Activated naive CD4-positive, alpha-beta T cell treated with Interleukin-2 at 50 U/mL for 16 hours (primary cell): ENCODE data around the gene SHB.
"Not testable (repeated sequence)": the region's sequence is repeated elsewhere in the genome, so short reads cannot be mapped to it uniquely, and the experiment has no call there.

Source experiments
- DNase-seq: peaks from one replicate; pipeline ENCODE4 v3.0.0-alpha.2; 2020

SHB gene

DNA sequence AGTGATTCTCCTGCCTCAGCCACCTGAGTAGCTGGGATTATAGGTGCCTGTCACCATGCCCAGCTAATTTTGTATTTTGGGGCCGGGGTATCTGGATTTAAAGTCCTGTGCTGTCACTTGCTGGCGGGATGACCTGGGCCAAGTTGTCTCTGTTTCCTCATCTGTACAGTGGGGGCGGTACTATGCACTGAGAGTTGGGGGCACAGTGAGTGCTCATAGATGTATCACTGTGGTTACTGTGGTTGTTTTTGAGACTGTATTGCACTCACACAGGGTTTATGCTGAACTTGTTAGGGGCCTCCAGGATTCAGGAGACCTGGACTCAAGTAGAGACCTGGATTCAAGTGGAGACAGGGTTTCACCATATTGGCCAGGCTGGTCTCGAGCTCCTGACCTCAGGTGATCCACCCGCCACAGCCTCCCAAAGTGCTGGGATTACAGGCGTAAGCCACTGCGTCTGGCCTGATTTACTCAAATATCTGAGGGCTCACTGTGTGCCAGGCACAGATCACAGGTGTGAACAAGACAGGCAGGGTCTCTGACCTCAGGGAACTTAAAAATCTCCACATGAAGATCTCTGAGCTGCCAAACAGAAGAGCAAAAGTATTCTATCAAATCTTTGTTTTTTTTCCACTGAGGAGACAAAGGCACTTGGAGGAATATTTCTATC, 103.2 kb downstream of the SHB start:
- not testable (repeated sequence) for DNase-seq

DNA sequence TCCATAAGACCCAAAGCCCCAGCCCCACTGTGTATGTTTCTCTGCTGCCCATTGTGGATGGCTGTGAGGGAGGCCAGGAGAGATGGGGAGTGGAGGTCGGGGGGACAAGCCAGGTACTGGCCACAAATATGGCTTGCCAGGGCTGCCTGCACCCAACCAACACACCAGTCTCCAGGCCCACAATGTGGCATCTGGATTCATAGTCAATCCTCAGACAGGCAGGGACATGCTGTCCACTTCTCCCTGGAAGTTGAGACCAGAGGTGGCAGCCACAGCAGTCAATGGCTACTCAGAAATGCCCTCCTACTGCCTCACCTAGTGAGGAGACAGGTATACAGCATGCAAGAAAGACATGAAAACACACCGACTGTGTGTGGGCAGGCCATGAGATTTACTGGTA, 103.9 kb downstream of the SHB start:
- DNase-seq = no peak

DNA sequence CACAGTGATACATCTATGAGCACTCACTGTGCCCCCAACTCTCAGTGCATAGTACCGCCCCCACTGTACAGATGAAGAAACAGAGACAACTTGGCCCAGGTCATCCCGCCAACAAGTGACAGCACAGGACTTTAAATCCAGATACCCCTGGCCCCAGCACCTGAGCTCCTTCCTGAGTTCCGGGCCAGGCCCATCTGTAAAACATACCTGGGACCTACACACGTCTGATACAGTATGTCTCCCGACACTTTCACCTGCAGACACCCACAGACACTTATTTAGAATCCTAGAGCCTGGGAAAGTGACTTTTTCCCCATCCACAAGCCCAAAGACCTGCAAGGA, 104.3 kb downstream of the SHB start:
- no peak for DNase-seq

DNA sequence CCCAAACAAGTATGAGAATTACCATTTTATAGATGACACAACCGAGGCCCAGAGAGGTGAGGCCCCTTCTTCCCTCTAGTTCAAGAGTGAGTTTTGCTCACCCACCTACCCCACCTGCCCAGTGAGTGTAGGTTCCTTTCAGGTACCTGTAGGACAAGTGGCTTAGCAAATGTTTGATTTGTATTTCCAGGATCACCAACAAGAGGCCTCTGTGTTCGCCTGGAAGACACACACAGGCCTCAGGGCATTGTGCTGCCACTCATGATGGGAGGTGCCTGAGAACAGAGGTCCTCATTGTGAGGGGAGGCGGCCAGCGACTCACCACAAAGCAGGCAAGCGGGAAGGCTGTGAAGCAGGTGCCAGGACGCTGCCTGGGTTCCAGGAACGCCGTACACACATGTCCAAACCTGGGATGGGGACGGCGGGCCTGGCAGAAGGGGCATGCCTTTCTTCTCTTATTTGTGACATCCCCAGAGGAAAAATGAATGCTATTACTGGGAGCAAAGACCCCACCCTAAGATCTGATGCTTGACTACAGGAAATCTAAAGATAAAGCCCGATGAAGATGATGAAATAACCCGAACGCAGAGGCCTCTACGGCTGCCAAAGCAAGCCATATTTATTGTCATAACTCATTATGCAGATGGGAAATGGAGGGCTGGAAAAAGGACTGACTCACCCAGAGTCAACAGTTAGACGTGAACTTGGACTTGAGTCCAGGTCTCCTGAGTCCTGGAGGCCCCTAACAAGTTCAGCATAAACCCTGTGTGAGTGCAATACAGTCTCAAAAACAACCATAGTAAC, 104.9 kb downstream of the SHB start:
- no peak for DNase-seq

DNA sequence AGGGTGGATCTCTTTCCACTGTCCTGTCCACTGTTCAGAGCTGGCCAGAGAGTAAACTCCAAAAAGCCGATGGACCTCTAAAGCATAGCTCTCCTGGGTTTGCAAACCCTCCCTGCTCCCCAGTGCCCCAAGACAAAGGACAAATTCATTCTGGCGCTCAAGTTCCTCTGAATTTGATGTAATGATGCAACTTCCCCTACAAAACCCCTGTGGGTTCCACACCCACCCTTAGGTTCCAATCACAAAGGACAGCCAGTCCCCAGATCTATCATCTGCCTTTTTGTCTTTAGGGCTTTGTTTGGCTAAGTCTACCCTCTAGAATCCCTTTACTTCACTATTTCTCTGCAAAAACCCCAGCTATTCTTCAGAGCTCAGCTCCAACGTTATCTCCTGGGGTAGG, 107.7 kb downstream of the SHB start:
- no peak for DNase-seq

DNA sequence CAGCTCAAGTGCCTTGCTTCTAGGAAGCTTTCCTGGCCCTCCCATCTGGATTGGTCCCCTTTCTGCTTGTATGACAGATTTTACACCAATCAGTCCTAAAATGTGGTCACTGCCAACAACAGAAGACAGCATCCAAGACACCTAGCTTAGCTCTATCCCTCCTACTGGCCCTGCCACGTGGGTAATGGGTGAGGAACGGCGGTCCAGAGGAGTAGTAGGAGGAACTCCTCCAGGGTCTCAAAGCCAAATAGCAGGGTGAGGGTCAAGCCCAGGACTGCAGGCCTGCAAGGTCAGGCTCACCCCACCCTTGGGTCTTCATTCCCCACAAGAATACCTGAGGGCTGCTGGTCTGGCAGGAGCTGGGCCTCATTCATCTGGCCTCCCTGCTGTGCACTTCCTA, 108.4 kb downstream of the SHB start:
- no peak for DNase-seq

DNA sequence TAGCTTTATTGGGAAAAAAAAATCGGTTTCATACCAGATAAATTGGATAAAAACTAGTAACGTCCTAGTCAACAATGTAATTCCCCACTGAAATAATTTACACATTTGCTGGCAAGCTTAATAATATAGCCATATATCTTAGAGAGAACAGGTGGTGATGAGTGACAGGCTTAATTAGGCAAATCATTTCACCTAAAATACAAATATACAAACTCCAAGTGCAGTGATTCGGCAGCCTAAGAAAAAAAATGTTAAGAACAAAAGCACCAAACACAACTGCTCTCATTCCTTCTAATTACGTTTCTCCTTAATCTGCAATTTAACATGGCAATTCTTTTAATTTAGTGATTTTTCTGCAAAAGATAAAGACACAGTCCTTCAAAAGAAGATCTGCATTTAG, 109.1 kb downstream of the SHB start:
- DNase-seq = no peak

DNA sequence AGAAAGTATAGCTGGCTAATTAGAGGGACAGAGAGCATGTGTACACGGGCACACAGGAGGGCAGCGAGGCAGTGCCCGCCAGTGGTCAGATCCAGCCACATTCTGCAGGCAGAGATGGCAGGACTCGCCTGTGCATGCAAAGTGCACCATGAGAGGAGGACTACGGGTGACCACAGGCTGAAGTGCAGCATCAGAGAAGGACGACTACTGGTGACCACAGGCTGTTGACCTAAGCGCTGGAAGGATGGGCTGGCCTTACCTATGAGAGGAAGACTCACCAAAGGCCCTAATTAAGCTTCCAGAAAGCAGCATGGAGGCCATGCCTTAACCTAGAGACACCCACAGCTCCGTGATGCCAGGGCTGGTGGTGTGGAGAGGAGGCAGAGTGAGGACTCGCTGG, 110.9 kb downstream of the SHB start:
- no peak for DNase-seq

DNA sequence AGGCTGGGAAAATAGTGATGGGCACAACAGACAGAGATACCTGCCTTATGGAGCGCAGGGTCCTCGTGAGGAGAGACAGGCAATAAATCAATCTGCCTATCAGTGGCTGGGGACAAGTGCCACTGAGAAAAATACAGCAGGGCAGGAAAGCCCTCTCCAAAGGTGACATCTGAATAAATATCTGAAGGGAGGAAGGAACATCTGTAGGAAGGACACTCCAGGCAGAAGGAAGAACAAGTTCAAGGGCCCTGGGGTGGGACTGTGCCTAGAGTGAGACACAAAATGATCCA, 111.4 kb downstream of the SHB start:
- DNase-seq = no peak

DNA sequence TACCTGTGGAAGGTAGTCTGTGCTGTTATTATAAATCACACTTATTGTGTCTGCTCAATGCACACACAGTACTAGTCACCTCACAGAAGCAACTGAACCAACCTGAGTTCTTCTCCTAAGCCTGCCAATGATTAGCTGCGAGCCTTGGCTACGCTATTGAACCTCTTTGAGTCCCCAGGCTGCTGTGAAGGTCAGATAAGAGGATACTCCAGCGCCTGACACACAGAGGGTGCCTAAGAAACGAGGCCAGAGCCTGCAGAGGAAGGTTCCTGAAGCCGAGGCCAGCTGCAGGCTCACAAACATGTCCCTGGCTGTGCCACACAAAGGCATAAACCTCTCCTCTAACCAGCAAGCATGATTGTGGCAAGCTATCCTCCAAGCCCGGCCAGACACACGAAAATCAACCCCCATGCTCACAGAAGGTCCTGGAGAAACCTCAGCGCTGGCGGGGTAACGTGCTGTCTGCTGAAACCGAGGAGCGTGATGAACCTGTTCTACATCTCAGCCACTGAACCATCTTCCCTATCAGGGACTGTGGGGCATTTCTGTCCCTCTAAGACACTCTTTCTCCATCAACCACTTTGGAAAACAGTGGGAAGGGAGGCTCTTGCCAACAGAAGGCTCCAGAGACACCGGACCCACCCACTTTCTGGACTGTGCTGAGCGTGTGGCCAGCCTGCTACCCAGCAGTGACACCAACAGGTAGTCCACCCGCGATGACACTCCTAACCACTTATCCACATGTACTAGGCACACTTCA, 111.9 kb downstream of the SHB start:
- no peak for DNase-seq

DNA sequence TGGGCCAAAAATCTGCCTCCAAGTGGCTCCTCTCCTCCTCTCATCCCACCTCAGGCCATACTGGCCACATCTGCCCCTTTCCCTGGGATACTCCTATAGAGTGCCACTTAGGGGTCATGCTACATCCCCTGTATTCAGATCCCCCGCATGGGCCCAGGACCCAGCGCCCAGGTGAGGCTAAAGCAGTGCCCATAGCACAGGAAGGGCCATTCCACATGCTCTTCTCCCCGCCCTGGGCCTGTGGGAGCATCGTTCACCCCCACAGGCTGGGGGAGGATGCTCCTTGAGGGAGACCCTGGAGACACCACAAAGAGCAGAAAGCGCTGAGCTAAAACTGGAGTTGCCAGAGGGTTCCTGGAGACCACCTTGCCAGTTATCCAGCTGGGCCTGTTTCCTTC, 112.6 kb downstream of the SHB start:
- DNase-seq = no peak

DNA sequence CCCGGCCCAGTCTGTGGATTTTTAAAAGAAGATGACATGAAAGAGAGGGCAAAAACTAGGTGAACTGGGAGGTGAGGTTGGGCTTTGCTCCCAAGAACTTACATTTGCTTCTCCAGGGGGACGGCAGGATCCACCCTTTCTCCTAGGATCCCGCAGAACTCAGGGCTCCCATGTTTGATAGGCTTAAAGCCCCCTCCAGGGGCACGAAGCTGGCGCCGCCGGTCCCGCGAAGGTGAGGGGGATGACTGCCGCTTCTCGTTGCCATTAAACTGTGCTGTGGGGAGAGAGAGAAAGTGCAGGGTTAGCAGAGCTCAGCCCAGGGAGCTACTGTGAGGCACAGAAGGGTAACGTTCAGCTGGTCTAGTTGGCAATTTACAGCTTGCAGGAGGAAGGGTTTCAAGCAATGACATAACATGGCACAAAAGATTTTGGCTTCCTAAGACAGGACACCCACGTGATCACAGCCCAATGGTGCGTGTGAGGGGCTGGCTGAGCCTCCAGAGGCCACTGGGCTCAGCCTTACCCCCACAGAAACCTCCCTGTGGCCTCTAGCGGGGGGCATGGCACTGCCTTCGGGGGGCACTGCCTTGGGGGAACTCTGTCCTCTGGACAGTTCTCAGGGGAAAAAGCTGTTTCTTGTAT, 113.1 kb downstream of the SHB start:
- no peak for DNase-seq

DNA sequence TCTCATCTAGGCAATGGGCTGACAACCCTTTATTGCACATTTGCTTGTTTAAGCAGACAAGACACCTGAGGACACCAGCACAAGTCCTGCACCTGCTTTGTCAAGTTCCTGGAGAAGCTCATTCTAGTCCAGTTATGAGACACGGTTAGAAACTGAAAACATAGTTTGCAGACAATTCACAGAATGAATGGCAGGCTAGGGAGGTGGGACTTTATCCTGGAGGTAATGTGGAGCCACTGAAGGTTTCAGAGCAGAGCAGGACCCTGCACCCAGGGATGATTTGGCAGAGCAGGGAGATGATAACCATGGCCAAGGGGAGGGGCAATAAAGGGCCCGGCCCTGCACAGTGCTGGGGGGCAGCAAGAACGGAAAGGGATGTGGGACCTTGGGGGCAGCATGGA, 114.4 kb downstream of the SHB start:
- no peak for DNase-seq

DNA sequence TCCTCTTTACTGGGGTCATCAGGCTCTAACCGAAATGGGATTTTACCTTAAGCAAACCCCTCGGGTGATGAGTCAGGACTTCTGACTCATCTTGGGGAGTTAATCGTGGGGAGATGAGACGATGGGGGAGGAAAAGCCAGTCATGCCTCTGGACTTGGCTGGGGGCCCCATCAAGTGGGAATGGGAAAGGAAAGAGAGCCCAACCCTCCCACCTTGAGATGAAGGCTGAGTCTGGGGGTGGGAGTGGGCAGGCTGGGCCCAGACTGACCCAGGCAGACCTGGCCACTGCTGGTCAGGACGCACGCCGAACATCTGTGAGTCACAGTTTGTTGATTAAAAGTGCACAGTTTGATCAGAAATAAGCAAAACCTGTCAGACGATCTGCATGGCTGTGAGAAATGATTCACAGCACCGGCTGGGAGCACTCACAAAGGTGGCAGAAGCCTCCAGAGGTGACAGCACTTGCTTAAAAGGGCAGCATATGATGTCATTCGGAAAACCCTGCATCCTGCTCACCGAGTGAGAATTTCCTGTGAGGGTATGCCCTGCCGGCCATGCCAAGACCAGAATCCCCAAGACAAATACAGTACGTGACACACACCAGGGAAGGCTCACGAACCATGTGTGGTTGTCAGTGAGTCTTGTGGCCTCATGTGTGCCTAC, 115.1 kb downstream of the SHB start:
- peak; percentile 38 for DNase-seq

DNA sequence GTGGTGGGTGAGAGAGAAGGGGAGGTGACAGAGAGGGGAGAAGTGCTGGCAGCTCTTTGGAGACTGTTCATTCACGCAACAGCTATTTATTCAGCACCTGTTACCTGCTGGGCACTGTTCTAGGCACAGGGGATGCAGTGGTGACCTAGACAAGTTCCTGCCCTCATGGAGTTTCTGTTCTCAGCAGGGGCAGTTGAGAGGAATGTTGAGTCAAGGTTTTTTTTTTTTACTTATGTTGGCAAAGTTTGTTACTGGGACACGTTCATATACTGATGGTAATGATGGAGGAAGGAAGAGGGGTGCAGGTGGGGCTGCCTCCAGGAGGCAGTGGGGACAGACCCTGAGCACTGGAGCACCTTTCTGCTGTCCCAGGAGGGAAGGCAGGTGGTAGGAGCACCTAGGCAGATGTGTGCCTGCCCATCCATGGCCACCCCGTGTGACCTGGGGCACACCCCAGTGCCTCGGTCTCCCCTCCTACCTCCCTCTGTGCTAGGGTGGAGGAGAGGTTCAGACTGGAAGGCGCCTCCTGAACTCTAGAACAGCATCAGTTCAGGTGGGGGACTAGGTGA, 115.7 kb downstream of the SHB start:
- no peak for DNase-seq

DNA sequence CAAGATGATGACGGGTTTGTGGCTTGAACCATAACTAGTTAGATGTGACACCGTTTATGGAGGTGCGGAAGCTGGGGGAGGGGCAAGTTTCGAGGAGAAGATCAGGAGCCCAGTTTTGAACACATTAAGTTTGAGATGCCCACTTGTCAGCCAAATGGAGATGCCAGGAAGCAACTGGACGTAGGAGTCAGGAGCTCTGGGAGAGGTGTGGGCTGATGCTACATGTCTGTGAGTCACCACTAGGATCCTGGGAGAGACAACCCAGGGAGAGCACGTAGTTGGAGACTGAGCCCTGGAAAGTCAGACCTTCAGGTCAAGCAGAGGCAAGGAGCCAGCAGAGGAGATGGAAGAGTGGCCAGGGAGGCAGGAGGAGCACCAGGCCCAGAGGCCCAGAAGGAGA, 116.3 kb downstream of the SHB start:
- no peak for DNase-seq

DNA sequence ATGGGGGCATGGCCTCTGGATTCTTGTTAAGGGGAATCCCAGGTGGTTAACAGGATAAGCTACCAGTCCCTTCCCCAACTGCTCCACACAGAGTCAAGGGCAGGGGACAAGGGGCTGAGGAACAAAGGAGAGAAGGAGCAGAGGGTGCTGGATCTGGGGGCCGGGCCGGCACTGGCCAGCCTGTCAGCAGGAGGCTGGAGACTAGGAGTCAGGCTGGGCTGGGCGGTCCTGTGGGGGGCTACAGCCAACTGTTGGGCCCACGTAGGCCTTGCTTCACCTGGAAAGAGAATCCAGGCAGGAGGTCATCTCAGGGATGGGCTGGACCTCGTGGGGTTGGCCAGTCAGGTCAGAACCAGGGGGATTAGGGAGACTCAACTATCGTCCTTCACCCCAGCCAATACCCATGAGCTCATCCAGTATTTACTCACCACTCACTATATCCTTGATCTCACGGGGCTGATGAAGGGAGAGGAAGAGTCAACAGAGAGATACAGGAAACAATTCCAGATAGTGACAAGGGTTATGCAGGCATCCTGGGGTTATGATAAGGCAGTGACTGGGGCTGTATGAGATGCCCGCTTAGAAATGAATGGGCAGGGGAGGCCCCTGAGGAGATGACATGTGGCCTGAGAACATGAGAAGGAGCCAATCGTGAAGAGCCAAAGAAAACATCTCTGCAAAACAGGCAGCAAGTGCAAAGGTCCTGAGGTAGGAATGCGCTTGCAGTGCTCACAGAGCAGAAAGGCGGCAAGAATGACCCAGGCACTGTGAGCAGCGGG, 117.2 kb downstream of the SHB start:
- DNase-seq = no peak

DNA sequence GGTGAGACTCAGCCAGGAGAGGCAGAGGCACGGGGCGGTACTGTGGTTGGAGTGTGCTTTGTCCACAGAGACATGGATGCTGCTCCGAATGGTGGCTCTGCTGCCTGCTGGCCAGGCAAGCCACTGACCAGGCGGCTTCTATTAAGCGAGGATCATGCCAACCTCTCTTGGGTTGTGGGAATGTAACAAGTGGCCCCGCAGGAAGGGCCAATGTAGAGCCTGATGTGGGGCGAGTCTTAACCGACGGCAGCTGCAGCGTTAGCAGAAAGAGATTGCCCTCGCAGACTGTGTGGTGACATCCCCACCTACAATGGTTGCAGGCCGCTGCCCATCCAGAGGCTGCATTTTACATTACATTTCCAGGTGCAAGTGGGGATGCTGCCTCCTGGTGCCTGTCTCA, 118.5 kb downstream of the SHB start:
- no peak for DNase-seq

DNA sequence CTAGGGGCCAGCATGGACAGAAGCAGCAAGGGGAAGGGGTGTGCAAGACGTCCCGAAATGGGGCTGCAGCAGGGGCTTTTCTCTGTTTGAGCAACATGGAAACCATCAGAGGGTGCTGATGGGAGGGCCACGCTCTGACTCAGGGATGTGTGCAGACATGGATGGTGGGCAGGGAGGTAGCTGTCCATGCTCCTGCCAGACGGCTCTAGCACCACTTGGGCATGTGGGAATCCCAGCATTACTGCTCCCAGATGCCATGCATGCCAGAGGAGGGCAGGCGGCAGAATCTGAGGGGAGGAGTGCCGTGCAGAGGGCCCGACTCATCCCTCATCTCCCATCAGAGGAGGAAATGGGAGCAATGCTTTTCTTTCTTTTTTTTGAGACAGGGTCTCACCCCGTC, 119.5 kb downstream of the SHB start:
- DNase-seq = no peak

DNA sequence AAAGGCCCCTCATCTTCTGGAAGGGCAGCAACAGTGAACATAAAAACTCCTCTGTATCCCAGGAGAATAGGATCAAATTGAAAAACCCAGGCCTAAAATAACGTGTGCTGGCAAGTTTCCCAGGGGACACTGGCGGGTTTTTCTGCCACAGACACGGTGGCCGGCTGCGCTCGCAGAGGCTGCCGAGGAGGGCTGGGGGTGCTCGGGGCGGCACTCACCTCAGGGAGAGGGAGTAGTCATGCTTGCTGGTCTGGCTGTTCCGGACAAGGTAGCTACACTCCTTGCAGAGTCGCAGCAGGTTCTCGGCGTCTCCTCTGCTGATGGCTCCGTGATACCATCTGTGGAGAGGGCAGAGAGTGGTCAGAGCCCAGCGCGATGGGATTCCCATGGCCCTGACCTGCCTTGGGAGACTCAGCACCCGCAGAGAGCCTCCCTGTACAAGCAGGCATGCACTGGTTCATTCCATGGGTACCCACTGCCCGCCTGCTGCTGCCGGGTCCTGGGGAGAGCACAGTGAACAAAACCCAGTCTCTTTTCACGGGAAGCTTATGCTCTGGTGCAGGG, 120.5 kb downstream of the SHB start:
- no peak for DNase-seq

DNA sequence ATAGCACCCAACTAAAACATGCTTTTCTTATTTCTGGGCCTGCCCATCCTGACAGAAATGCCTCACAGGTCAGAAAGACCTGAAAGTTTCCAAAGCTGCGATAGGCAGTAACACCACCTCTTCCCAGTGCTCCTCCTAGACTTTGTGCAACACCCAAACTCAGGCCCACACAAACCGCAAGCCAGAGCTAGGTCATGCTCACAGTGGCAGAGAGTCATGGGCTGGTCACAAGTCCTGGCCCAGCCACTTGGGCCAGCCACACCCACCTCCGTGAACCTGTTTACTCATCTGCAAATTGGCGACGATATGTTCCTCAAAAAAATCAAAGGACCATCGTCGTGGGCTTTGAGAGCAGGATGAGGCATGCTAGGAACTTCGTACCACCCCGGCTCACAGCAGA, 121.0 kb downstream of the SHB start:
- DNase-seq = no peak

DNA sequence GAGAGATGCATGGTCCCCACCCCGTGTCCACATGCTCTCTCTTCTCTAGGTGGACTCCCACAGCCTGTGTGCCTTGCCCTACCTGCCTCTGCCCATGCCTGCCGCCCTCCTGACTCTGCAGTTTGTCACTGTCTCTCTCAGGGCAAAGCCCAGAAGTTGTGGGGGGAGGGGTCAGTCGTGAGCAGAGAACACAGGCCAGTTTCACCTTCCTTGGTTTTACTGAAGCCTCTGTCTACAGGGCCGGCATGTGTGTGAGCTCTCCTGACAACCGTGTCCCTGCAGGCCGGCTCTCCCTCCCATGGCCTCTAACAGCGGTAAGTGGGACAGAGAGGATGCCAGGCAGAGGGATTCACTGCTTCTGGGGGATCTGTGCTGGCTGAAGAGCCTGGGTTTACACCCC, 121.6 kb downstream of the SHB start:
- no peak for DNase-seq
